ENCODE data around the gene ALG13.
"Not testable (repeated sequence)": the region's sequence is repeated elsewhere in the genome, so short reads cannot be mapped to it uniquely, and the experiment has no call there.

ALG13 gene

GRCh38 chrX:111761578-111762135 lies 80.7 kb downstream of the ALG13 start:
- peaks cover 4% of the 10 kb centered on the region for H3K27me3 ChIP-seq (ENCODE audit: insufficient read depth, low read depth, severe bottlenecking)
- H3K9me3 ChIP-seq (ENCODE audit: severe bottlenecking), result no peaks in the 10 kb centered on the region
- H3K36me3 ChIP-seq, result no peaks in the 10 kb centered on the region
- no peak for DNase-seq
- TF ChIP-seq CTCF (IDR thresholded peaks at IDR 0.05; ENCODE audit: low read depth, low read length), result no peak
- H3K4me3 ChIP-seq (ENCODE audit: low read depth, low read length), result no peak overlapping the region
- no peak overlapping the region for H3K27ac ChIP-seq

GRCh38 chrX:111778591-111778990 lies 97.6 kb downstream of the ALG13 start:
- Histone ChIP-seq H3K27me3 (ENCODE audit: insufficient read depth, low read depth, severe bottlenecking) (peaks cover 2% of the 10 kb centered on the region), H3K27ac (no peak overlapping the region), H3K9me3 (ENCODE audit: severe bottlenecking) (no peaks in the 10 kb centered on the region), H3K4me3 (ENCODE audit: low read depth, low read length) (no peak overlapping the region), H3K36me3 (no peaks in the 10 kb centered on the region)
- no peak for TF ChIP-seq CTCF (IDR thresholded peaks at IDR 0.05; ENCODE audit: low read depth, low read length)
- no peak for DNase-seq

GRCh38 chrX:111779582-111779981 lies 98.6 kb downstream of the ALG13 start:
- no peak for TF ChIP-seq CTCF (IDR thresholded peaks at IDR 0.05; ENCODE audit: low read depth, low read length)
- peaks cover 2% of the 10 kb centered on the region for H3K27me3 ChIP-seq (ENCODE audit: insufficient read depth, low read depth, severe bottlenecking)
- no peak overlapping the region for H3K27ac ChIP-seq

GRCh38 chrX:111784667-111785066 lies 103.7 kb downstream of the ALG13 start:
- no peak for DNase-seq
- H3K27me3 ChIP-seq (ENCODE audit: insufficient read depth, low read depth, severe bottlenecking), result peaks cover 5% of the 10 kb centered on the region
- no peak overlapping the region for H3K4me3 ChIP-seq (ENCODE audit: low read depth, low read length)

More at GRCh38 chrX:111779582-111779981, 98.6 kb downstream of the ALG13 start:
- DNase-seq, result no peak
- Histone ChIP-seq H3K9me3 (ENCODE audit: severe bottlenecking) (no peaks in the 10 kb centered on the region), H3K4me3 (ENCODE audit: low read depth, low read length) (no peak overlapping the region), H3K36me3 (no peaks in the 10 kb centered on the region)

GRCh38 chrX:111790054-111790453 lies 109.1 kb downstream of the ALG13 start:
- not testable (repeated sequence) for H3K27me3 ChIP-seq (ENCODE audit: insufficient read depth, low read depth, severe bottlenecking); H3K27ac ChIP-seq; H3K36me3 ChIP-seq; DNase-seq; H3K4me3 ChIP-seq (ENCODE audit: low read depth, low read length); H3K9me3 ChIP-seq (ENCODE audit: severe bottlenecking)

More at GRCh38 chrX:111784667-111785066, 103.7 kb downstream of the ALG13 start:
- peaks cover 2% of the 10 kb centered on the region for H3K9me3 ChIP-seq (ENCODE audit: severe bottlenecking)
- no peaks in the 10 kb centered on the region for H3K36me3 ChIP-seq
- no peak for TF ChIP-seq CTCF (IDR thresholded peaks at IDR 0.05; ENCODE audit: low read depth, low read length)
- no peak overlapping the region for H3K27ac ChIP-seq

All from WERI-Rb-1 (cell line).